DMS 273 treated with DMSO at 0.1 percent for 48 hours (cell line): Measurements from ENCODE around the gene POLD2.
A peak's percentile ranks its signal among the peaks of the same experiment; 100 is the strongest.
"Not testable (repeated sequence)": the region's sequence is repeated elsewhere in the genome, so short reads cannot be mapped to it uniquely, and the experiment has no call there.

Experiments
- DNase-seq: peaks from one replicate; lab custom pipeline; 2025; lab: John Stamatoyannopoulos, UW

POLD2 gene

DNA sequence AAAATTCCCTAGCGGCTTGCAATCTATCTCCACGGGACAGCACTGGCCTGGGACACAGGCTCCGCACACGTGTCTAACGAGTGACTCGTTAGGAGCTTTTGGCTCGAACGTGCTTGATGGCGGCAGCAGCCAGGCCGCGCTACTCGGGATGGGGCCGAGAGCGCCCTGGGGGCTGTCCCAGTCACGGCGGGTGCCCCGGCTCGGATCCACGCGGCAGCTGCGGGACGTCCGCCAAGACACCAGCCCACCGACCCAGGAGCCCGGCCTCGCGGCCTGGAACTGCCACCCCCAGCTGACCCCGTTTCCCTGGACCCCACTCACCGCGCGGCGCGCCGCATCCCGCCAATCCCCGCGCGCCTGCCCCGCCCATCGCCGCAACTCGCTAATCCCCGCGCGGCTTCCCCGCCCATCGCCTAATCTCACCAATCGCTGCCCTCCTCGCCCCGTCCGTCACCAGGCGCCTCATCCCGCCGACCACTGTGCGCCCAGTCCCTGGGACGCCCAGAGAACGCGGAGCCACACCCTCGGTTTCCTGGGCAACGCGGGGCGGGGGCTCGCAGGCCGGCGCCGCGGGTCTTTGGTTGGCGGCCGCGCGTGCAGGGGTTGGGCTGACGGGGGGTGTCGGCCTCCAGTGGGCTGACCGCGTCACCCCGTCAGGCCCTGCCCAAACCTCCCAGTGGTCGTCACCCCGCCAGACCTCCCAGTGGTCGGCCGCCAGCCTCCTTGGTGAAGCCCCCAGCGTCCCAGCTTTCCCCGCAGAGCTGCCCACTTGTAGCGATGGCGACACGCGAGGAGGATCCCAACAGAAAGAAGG is at the start of gene POLD2:
POLD2 (minus strand) TSS at position 359 of the 814 bp plus-strand sequence. CDS start 1,495 bp downstream, outside the sequence.
- DNase-seq: peak; percentile 98

- no peak for DNase-seq
Measured at GRCh38 chr7:44172803-44173424, 49.6 kb upstream of the POLD2 start.

DNA sequence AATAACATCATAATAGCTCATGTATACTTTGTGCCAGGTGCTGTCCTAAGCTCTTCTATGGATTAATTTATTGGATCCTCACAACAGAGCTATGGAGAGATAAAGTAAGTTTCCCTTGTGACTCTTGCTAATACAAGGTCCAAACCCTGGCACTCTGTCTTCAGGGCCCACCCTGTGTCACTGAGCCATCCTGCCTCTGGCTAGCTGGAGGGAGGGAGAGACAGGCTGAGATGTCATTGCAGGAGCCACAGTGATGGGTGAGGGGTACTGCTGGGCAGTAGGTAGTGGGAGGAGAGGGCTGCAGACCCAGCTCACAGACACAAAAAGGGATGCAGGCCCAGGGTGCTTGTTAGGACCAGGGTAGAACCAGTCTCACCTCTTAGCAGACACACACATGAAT is 49.0 kb upstream of the POLD2 start:
- no peak for DNase-seq

GRCh38 chr7:44171901-44172300 is 48.6 kb upstream of the POLD2 start:
- not testable (repeated sequence) for DNase-seq

- no peak for DNase-seq
Measured at GRCh38 chr7:44167920-44168319, 44.6 kb upstream of the POLD2 start.

DNA sequence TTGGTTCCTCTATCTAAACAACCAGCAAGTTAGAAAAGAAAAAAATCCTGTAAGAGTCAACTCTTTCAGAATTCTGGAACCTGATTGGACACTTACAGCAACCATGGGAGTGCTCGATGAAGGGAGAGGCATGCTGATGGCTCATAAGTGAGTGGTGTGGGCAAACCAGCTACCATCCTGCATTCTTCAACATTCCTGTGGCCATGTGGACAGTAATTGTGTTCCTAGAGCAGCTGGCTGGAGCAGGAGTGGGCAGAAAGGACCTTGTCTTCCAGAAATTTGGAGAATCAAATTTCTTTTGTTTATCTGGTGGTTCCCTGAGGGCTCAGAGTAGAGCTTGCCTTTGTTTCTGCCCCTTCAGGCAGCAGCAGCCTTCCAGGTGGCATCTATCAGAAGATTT is 40.2 kb upstream of the POLD2 start:
- no peak for DNase-seq

DNA sequence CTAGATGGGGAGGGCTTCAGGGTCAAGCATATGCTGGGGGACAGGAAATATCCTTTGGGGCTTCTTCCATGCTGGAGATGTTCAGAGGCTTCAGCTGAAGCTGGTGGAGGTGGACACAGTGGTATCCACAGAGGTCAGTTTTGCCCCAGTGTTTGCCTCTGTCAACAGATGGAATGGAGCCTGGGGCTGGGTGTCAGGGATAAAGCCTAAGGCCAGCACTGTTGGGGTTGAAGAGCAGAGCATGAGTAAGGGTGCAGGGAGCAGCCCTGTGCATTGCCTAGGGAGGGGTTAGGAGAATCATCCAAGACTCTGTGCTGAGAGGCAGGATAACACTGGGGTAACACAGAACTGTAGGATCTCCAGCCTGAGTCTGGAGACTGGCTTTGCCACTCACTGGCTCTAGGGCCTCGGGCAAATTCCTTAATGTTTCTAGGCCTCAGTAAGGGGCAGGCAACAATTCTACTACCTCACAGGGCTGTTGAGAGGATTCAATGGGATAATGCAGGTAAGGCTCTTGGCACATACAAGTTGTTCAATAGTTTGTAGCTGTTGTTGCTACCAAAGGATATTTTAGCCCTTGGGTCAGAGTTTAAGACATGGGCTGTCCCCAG is 39.5 kb upstream of the POLD2 start:
- DNase-seq: no peak

GRCh38 chr7:44162179-44162578 is 38.8 kb upstream of the POLD2 start:
- DNase-seq: no peak

GRCh38 chr7:44161371-44161770 is 38.0 kb upstream of the POLD2 start:
- DNase-seq: no peak

DNA sequence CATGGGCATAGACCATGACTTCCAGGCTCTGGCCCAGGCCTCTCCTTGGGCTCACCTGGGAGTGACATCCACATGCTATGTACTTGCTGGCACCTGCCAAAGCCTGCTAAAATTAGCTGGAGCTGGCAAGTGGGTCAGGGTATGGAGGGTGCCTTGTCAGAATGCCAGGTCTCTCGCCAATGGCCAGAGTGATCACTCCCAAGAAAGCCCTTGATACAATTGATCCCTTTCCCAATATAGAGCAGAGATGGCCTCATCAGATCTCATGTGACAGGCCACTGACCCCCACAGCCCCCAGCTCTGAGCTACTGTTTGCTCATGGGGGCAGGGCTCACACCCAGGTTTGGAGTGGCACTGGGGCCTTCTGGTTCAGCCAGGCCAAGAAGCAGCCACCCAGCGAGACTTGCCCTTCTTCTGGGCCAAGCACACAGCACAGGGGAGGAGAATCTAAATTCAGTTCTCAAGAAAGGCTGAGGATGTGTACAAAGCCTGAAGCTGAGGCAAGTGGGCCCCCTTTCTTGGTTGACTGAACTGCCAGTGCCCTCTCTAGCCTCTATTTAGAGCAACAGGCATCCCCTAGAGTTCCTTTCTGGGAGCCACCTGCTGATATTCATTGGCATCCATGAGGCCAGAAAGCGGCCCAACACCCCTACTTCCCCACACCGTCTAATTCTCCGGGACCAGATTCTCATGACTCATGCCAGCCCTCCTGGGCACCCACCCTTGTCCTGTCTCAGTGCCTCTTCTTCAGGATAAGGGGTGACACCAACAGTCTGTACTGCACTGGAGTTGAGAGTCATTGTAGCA is 36.7 kb upstream of the POLD2 start:
- DNase-seq: no peak

GRCh38 chr7:44158873-44159631 is 35.7 kb upstream of the POLD2 start:
- no peak for DNase-seq

GRCh38 chr7:44158096-44158872 is 34.9 kb upstream of the POLD2 start:
- DNase-seq: peak; percentile 83

GRCh38 chr7:44157116-44158080 is 34.0 kb upstream of the POLD2 start:
- peak; percentile 97 for DNase-seq

- no peak for DNase-seq
Measured at GRCh38 chr7:44156453-44157010, 33.2 kb upstream of the POLD2 start.

GRCh38 chr7:44155191-44156185 is 32.1 kb upstream of the POLD2 start:
- peak; percentile 54 for DNase-seq

DNA sequence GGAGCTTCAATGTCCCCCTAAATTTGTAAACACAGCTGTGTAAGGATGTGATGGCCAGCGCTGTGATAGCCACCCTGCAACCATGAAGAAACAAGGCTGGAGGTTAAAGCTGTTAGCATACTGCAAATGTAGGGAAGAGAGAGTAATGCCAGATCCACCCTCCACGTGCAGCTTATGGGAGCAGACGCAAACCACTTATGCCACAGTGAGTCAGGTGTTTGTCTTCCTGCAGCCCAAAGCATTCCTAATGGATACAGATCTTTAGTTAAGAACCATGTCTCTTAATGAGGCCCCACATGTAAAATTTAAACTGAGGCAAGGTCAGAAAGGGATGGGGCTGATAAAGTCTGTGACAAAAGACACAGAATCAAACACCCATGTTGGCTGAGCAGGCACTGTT is 31.4 kb upstream of the POLD2 start:
- DNase-seq: no peak

- DNase-seq: no peak
Measured at GRCh38 chr7:44153948-44154335, 30.6 kb upstream of the POLD2 start.
